A549 (cell line): ENCODE data around the gene SACM1L. TPM values are rescaled to one million over a fixed set of nuclear protein-coding genes. Genes with fewer than 3 reads are reported as not detected.

Experiments
- ATAC-seq, 2 experiments: fragments of 200-7000 bp in 1 of 2; fragments of >200 bp in 1 of 2; cut with Nextera tagmentation in 1 of 2; cut with Tn5 transposase in 1 of 2; 3 replicates each; pipeline versions ENCODE4 v1.8.0 to v1.9.1; 2018 to 2020; ENCODE audit warnings: mild to moderate bottlenecking in 1 of 2, moderate library complexity in 1 of 2
- CTCF ChIA-PET: fragments of 300-600 bp; sonication (Branson Sonifier 250); formaldehyde crosslinking; extraction: SDS; loops from one replicate; lab custom pipeline; 2021; ENCODE audit warnings: antibody characterized with exemption, inconsistent platforms; lab: Yijun Ruan, JAX
- POLR2A ChIA-PET: fragments of 350-600 bp; formaldehyde crosslinking; extraction: SDS; loops from one replicate; lab custom pipeline; 2021; ENCODE audit warnings: antibody characterized with exemption, inconsistent platforms; lab: Yijun Ruan, JAX
- DNase-seq, 2 experiments: peaks; one replicate each; pipeline versions ENCODE4 v3.0.0 to v3.0.0-alpha.2; 2011 to 2016; ENCODE audit warnings: low read depth in 1 of 2, low spot score in 1 of 2
- FAIRE-seq: peaks from 2 replicates; lab custom pipeline; 2011; peaks lifted over from hg19 to GRCh38; lab: Jason Lieb, UNC
- H3K27ac ChIP-seq, 2 experiments: fragments of >200 bp; sonication (Bioruptor Twin); formaldehyde crosslinking; 3 replicates each; pipeline ENCODE4 v1.5.1; 2016 to 2017
- H3K4me1 ChIP-seq: fragments of >200 bp; sonication (Bioruptor Twin); formaldehyde crosslinking; 3 replicates; pipeline ENCODE4 v1.6.1; 2016
- H3K4me2 ChIP-seq: fragments of >200 bp; sonication (Bioruptor Twin); formaldehyde crosslinking; 3 replicates; pipeline ENCODE4 v1.6.1; 2016
- H3K4me3 ChIP-seq: fragments of >200 bp; sonication (Bioruptor Twin); formaldehyde crosslinking; 3 replicates; pipeline ENCODE4 v1.5.1; 2016
- H3K9me3 ChIP-seq: fragments of >200 bp; sonication (Bioruptor Twin); formaldehyde crosslinking; 3 replicates; pipeline ENCODE4 v1.6.1; 2016
- CBX2 ChIP-seq: fragments of 200-600 bp; sonication (generic); IDR thresholded peaks from 2 replicates; pipeline ENCODE4 v1.6.1; 2016; ENCODE audit warnings: low read depth, mild to moderate bottlenecking, borderline replicate concordance
- CTCF ChIP-seq: fragments of >200 bp; sonication (Bioruptor Twin); formaldehyde crosslinking; IDR thresholded peaks from 3 replicates; pipeline ENCODE4 v1.5.1; 2016
- E2F6 ChIP-seq: IDR thresholded peaks from 2 replicates; pipeline ENCODE4 v1.6.1; 2012; ENCODE audit warnings: low read depth, borderline replicate concordance
- EHF ChIP-seq: fragments of 250-450 bp; sonication (Bioruptor Pico); IDR thresholded peaks from 2 replicates; pipeline ENCODE4 v1.5.0; 2020; ENCODE audit warnings: mild to moderate bottlenecking
- FOSB ChIP-seq: fragments of 250-450 bp; sonication (Bioruptor Pico); IDR thresholded peaks from 2 replicates; pipeline ENCODE4 v1.5.0; 2020; ENCODE audit warnings: mild to moderate bottlenecking, moderate library complexity
- FOSL2 ChIP-seq, 2 experiments: fragments of 450-650 bp in 1 of 2; fragments of >200 bp in 1 of 2; sonication (Bioruptor Twin) in 1 of 2; formaldehyde crosslinking; IDR thresholded peaks; 2 replicates each; pipeline versions ENCODE4 v1.5.0 to v1.6.1; 2016 to 2020; ENCODE audit warnings: mild to moderate bottlenecking in 1 of 2, moderate library complexity in 1 of 2
- HDAC2 ChIP-seq: fragments of 200-600 bp; sonication (generic); IDR thresholded peaks from 2 replicates; pipeline ENCODE4 v1.6.1; 2016
- HEYL ChIP-seq: fragments of 250-450 bp; sonication (Bioruptor Pico); IDR thresholded peaks from 2 replicates; pipeline ENCODE4 v1.8.0; 2021; ENCODE audit warnings: mild to moderate bottlenecking, moderate library complexity
- HMGXB4 ChIP-seq: fragments of 250-450 bp; sonication (Bioruptor Pico); IDR thresholded peaks from 2 replicates; pipeline ENCODE4 v1.5.0; 2021; ENCODE audit warnings: mild to moderate bottlenecking, moderate library complexity, borderline replicate concordance
- HOXA7 ChIP-seq: fragments of 250-450 bp; sonication (Bioruptor Pico); IDR thresholded peaks from 2 replicates; pipeline ENCODE4 v1.5.0; 2020; ENCODE audit warnings: mild to moderate bottlenecking, moderate library complexity
- JUN ChIP-seq, 2 experiments: fragments of >200 bp; sonication (Bioruptor Twin); formaldehyde crosslinking; IDR thresholded peaks; 2 replicates in 1 of 2; 3 replicates in 1 of 2; pipeline ENCODE4 v1.6.1; 2016 to 2017
- MAFK ChIP-seq: fragments of 450-650 bp; IDR thresholded peaks from 2 replicates; pipeline ENCODE4 v1.6.1; 2014; ENCODE audit not compliant: partially characterized antibody
- MAX ChIP-seq: IDR thresholded peaks from 2 replicates; pipeline ENCODE4 v1.6.1; 2012
- MAZ ChIP-seq: fragments of 150-350 bp; IDR thresholded peaks from 2 replicates; pipeline ENCODE4 v1.6.1; 2014; ENCODE audit warnings: antibody characterized with exemption, low read depth, low read length, borderline replicate concordance
- MYC ChIP-seq: IDR thresholded peaks from 2 replicates; pipeline ENCODE4 v1.6.1; 2012; ENCODE audit warnings: mild to moderate bottlenecking, inconsistent platforms, low read length, improper control_type of control experiment, borderline replicate concordance
- NFE2L2 ChIP-seq: fragments of 150-350 bp; conservative IDR thresholded peaks from 2 replicates; pipeline ENCODE4 v1.6.1; 2014; ENCODE audit warnings: low read length
- PBX3 ChIP-seq: IDR thresholded peaks from 2 replicates; pipeline ENCODE4 v1.6.1; 2012
- POLR2A ChIP-seq: IDR thresholded peaks from 2 replicates; pipeline ENCODE4 v1.6.1; 2012; ENCODE audit warnings: mild to moderate bottlenecking, low read length
- POLR2AphosphoS2 ChIP-seq: conservative IDR thresholded peaks from 2 replicates; pipeline ENCODE4 v1.6.1; 2012; ENCODE audit warnings: low read length, improper control_type of control experiment, inconsistent platforms
- RARB ChIP-seq: fragments of 250-450 bp; sonication (Bioruptor Pico); IDR thresholded peaks from 2 replicates; pipeline ENCODE4 v1.8.0; 2021; ENCODE audit warnings: mild to moderate bottlenecking, moderate library complexity
- RCOR1 ChIP-seq: fragments of 150-350 bp; IDR thresholded peaks from 2 replicates; pipeline ENCODE4 v1.6.1; 2014; ENCODE audit warnings: antibody characterized with exemption, low read length, low read depth
- TP53 ChIP-seq: fragments of 250-450 bp; sonication (Bioruptor Pico); IDR thresholded peaks from 2 replicates; pipeline ENCODE4 v1.5.0; 2021; ENCODE audit warnings: mild to moderate bottlenecking, moderate library complexity
- ZC3H11A ChIP-seq: fragments of 450-650 bp; IDR thresholded peaks from 2 replicates; pipeline ENCODE4 v1.6.1; 2014; ENCODE audit warnings: antibody characterized with exemption, mild to moderate bottlenecking
- ZNF302 ChIP-seq: fragments of 250-450 bp; sonication (Bioruptor Pico); IDR thresholded peaks from 2 replicates; pipeline ENCODE4 v1.9.0; 2021; ENCODE audit warnings: inconsistent platforms, mild to moderate bottlenecking, moderate library complexity
- WGBS: methylation state at CpG from one replicate; pipeline ENCODE4 v1.1.6; 2017; ENCODE audit errors: missing lambda C conversion rate; 5-methylcytosine and 5-hydroxymethylcytosine counted together
- polyA plus RNA-seq, 4 experiments: library from polyadenylated mRNA; depleted of rRNA in 3 of 4; stranded (reverse); fragments of >200 nt; fragmentation: RNase III in 1 of 4; extraction: RNeasy Plus Mini Kit Qiagen cat#74134 plus additional on column Dnase treatment in 1 of 4; gene quantifications; 2 replicates in 3 of 4; 3 replicates in 1 of 4; pipeline ENCODE4 v1.2.3, GENCODE V29; 2011 to 2017

SACM1L gene
- polyA plus RNA-seq, 2 of the 4 experiments (the other 2 are of a cell fraction), result 21.1 to 27.8 TPM

GRCh38 chr3:45742461-45743089 is 53.4 kb downstream of the SACM1L start (continued):
- TF ChIP-seq E2F6, result no peak

- no peak overlapping the region for H3K4me3 ChIP-seq
- CTCF ChIA-PET, result interaction anchor here (7.4 kb wide), 1 partner anchor 15 kb away, joined by 39 read pairs; no protein-coding TSS in a partner anchor
- DNase-seq (no peak), FAIRE-seq (no peak), ATAC-seq (no peak)
- TF ChIP-seq RARB, result no peak
- TF ChIP-seq RCOR1, result no peak
- TF ChIP-seq ZNF302 (CRISPR knock-in tag), result no peak
- TF ChIP-seq E2F6, result no peak
- no peak for TF ChIP-seq CTCF
- TF ChIP-seq HEYL (CRISPR knock-in tag), result no peak
- no peak for TF ChIP-seq POLR2AphosphoS2
- no peak for TF ChIP-seq FOSB (CRISPR knock-in tag)
- no peak for TF ChIP-seq MAFK
- no peak for TF ChIP-seq HMGXB4 (CRISPR knock-in tag)
- no peak for TF ChIP-seq HOXA7
- no peak overlapping the region for H3K4me2 ChIP-seq
- H3K9me3 ChIP-seq, result no peaks in the 10 kb centered on the region
- H3K4me1 ChIP-seq, result no peaks in the 10 kb centered on the region
- no peak overlapping the region for H3K27ac ChIP-seq
- WGBS, result 89% methylated on average over 12 of the region's 32 CpGs
- POLR2A ChIA-PET, result no interaction called here
Observed at GRCh38 chr3:45746165-45746776, 57.1 kb downstream of the SACM1L start.

- H3K4me2 ChIP-seq, result no peak overlapping the region
- ChIA-PET CTCF (interaction anchor here (7.4 kb wide), 1 partner anchor 14 kb away, joined by 39 read pairs; no protein-coding TSS in a partner anchor), POLR2A (no interaction called here)
- 100% methylated on average over 2 of the region's 18 CpGs for WGBS
- H3K9me3 ChIP-seq, result no peaks in the 10 kb centered on the region
- no peak overlapping the region for H3K4me3 ChIP-seq
- no peak; a peak in 1 of 6 replicates for ATAC-seq
- H3K4me1 ChIP-seq, result no peaks in the 10 kb centered on the region
- no peak for FAIRE-seq
- H3K27ac ChIP-seq, result no peak overlapping the region
- TF ChIP-seq ZC3H11A (no peak), PBX3 (no peak), RARB (no peak), MYC (no peak), MAZ (no peak), TP53 (CRISPR knock-in tag) (no peak), POLR2A (no peak), JUN (IDR thresholded peaks at IDR 0.05) (no peak), FOSL2 (IDR thresholded peaks at IDR 0.05) (no peak), FOSL2 (CRISPR knock-in tag; IDR thresholded peaks at IDR 0.05) (no peak), EHF (CRISPR knock-in tag) (no peak), MAX (no peak), NFE2L2 (no peak), CTCF (no peak), HDAC2 (no peak), CBX2 (no peak)
- DNase-seq, result no peak
Observed at GRCh38 chr3:45746777-45747622, 57.8 kb downstream of the SACM1L start.
